Stimulated activated CD4-positive, alpha-beta T cell treated with anti-CD3 and anti-CD28 coated beads, Interleukin-4, amount 100 ng/mL, for 24 hours (primary cell): Measurements from ENCODE around the gene APOBEC3F.

Source experiments
- DNase-seq: peaks from one replicate; pipeline ENCODE4 v3.0.0-alpha.2; 2020

Gene APOBEC3F

GRCh38 chr22:39095971-39096370, 55.3 kb downstream of the APOBEC3F start:
- no peak for DNase-seq

- peak; percentile 29 for DNase-seq
Observed at GRCh38 chr22:39097098-39098020, 56.7 kb downstream of the APOBEC3F start, which contains the start of gene APOBEC3H. Gene APOBEC3H, plus strand, starts transcription at chr22:39097244. Its CDS starts 3,035 bp downstream, at chr22:39100279.

- no peak for DNase-seq
Observed at GRCh38 chr22:39098026-39098425, 57.4 kb downstream of the APOBEC3F start.

- no peak for DNase-seq
Observed at GRCh38 chr22:39098576-39098975, 57.9 kb downstream of the APOBEC3F start.

GRCh38 chr22:39101226-39101625, 60.6 kb downstream of the APOBEC3F start:
- no peak for DNase-seq

GRCh38 chr22:39103431-39103830, 62.8 kb downstream of the APOBEC3F start:
- no peak for DNase-seq
